HG03571 (cell line): ENCODE results near the gene IGSF8.
"Not testable (repeated sequence)": the region's sequence is repeated elsewhere in the genome, so short reads cannot be mapped to it uniquely, and the experiment has no call there.

Source experiments
- ATAC-seq: cut with Tn5 transposase; IDR thresholded peaks from one replicate; pipeline ENCODE4 v1.9.1; 2021; ENCODE audit not compliant: unreplicated experiment

IGSF8 gene

GRCh38 chr1:160127865-160128523 lies 29.6 kb upstream of the IGSF8 start:
- ATAC-seq: no peak

- no peak for ATAC-seq
Observed at GRCh38 chr1:160127381-160127780, 29.0 kb upstream of the IGSF8 start.

GRCh38 chr1:160126342-160126741 lies 27.9 kb upstream of the IGSF8 start:
- ATAC-seq: not testable (repeated sequence)

- no peak for ATAC-seq
Observed at GRCh38 chr1:160125746-160126145, 27.3 kb upstream of the IGSF8 start.

DNA sequence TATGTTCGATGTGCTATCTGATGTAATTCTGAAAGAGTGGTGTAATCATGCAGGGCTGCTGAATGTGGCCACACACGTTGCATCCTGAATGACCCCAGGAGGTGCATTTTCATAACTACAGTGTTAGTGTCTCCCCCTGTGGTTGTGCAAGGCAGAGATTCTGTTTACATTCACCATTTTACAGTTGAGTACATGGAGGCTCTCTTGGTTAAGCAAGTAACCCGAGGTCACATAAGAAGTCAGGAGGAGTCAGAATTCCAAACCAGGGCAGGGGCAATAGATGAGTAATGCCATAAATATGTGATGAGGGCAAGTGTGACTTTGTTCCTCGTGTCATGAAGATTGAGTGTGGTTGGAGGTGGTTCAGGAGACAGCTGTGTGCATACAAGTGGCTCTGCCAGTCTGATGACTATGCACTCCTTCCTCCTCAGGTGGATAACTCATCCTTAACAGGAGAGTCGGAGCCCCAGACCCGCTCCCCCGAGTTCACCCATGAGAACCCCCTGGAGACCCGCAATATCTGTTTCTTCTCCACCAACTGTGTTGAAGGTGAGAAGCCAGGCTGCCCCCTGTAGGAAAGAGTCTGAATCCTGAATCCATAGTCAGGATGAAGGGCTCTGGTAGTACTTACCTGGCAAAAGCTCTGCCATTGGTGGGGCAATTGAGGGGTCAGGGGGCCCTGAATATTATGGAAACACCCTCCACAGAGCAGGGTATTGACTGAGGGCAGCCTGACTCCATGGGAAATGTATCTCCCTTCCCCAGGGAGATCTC lies 26.5 kb upstream of the IGSF8 start:
- no peak for ATAC-seq

DNA sequence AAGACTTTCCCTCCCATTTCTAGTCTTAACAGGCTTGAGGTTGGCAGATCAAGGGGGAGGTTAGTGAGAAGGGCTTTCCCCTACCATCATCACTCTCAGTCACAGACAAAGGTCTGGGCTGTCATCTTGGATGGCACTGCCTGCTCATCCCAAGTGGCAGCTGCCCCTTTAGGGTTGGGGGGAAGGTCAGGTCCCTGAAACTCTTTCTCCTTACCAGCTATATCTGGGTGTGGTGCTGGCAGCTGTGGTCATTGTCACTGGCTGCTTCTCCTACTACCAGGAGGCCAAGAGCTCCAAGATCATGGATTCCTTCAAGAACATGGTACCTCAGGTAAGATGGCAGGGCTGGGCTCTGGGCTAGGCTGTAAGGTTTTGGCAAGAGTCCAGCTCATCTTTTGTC lies 25.3 kb upstream of the IGSF8 start:
- no peak for ATAC-seq

DNA sequence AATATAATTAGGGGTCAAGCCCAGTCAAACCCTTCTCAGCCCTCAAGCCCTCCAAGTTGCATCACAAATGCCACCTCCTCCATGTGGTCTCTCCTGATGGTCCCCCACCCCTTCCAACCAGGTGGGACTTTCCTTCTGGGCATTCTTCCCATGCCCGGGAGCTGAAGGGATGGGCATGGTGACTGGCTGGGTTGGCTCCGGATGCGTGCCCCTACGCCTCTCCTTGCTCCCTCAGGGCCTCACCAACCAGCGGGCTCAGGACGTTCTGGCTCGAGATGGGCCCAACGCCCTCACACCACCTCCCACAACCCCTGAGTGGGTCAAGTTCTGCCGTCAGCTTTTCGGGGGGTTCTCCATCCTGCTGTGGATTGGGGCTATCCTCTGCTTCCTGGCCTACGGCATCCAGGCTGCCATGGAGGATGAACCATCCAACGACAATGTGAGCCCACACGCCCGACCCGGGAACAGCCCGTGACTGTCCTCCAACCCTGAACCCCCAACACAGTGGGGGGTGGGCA lies 24.6 kb upstream of the IGSF8 start:
- no peak for ATAC-seq

GRCh38 chr1:160121388-160121787 lies 23.0 kb upstream of the IGSF8 start:
- ATAC-seq: no peak

DNA sequence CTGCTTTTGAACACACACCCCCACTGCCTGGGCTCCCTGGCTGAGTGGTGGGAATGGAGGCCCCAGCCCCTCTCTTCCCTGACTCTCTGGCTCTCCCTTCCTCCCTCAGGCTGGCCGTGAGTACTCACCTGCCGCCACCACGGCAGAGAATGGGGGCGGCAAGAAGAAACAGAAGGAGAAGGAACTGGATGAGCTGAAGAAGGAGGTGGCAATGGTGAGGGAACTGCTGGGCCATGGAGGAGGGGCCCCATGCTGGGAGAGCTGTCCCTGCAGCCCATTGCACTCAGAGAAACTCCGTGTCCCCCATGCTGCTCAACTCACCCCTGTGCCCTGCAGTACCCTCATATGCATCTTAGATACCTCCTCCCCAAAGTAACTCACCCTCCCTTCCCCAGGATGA lies 22.4 kb upstream of the IGSF8 start:
- no peak for ATAC-seq

DNA sequence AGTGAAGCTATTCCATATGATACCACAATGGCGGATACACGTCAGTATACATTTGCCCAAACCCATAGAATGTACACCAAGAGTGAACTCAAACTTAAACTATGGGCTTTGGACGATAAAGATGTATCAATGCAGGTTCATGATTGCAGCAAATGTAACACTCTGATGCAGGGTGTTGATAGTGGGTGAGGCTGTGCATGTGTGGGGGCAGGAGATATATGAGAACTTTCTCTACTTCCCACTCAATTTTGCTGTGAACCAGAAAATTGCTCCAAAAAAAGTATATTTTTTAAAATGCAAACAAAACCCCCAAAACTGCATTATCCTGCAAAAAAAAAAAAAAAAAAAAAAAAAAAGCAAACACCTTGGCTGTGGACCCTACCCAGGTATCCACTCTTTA lies 20.5 kb upstream of the IGSF8 start:
- ATAC-seq: no peak

- ATAC-seq: no peak
Observed at GRCh38 chr1:160117709-160118183, 19.3 kb upstream of the IGSF8 start.

- ATAC-seq: no peak
Observed at GRCh38 chr1:160117300-160117699, 18.9 kb upstream of the IGSF8 start.

DNA sequence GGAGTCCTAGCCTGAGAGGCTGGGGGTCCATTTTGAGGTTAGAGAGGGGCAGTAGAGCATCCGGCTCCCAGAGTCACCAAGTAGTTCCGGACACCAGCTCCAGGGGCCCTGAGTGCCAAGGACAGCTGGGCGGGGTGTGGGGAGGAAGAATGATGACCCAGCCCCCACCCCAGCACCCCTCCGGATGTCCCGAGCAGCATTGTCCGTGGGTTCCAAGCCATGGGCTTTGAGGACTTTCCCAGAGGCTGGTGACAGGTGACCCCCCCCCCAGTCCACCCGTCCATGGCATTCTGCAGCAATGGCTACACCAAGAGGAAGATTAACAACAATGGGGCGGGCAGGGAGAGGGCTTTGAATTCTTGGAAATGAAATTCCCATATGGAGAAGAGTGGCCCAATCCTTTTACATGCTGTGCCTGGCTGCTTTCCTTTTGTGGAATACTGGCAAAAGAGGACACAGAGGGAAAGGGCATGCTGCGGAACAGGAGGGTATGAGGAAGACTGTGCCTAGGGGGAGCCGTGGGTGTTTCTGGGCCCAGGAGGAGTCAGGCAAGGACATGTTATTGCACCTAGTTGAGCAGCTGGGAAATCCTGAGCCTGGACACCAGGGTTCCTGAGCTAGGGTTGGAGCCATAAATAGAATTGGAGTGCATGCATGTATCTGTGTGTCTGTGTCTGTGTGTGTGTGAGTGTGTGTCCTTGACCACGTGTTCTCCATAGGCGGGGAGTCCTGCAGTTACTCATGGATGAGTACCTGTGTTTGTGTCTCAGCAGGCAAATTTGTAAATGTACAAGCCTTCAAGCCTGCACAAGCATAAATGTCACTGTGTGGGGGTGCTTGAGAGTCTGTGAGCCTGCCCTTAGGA lies 18.1 kb upstream of the IGSF8 start:
- no peak for ATAC-seq

DNA sequence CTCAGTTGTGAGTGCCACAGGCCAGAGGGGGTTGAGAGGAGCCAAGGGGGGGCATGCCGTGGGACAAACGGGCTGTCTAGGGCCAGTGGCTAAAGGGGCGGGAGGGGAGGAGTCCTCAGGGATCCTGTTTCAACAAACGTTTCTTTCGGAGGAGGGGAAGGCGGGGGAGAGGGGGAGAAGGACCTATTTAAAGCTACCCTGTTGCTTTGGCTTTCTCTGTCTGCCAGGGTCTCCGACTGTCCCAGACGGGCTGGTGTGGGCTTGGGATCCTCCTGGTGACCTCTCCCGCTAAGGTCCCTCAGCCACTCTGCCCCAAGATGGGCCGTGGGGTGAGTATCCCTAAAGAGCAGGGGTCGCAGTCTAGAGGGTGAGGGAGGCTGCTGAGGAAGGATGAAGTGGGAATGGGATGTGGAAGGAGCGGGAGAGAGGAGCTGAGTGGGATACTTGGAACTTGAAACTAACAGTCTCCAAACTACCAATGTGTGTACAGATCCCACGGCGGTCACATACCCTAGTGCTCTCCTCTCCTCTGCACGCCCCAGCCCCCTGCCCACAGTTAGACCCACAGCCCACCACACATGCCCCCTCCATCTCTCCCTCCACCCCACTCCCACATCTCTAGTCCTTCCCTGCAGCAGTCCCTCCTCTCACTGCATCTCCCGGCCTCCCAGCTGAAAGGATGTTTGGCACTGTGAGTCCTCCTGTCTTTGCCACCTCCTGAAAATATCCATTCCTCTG lies 17.3 kb upstream of the IGSF8 start, which contains the start of gene ATP1A2:
TSS of gene ATP1A2 (plus strand) at position 215 of the 738 bp plus-strand sequence. CDS start at position 318, 103 bp downstream.
- ATAC-seq: no peak

DNA sequence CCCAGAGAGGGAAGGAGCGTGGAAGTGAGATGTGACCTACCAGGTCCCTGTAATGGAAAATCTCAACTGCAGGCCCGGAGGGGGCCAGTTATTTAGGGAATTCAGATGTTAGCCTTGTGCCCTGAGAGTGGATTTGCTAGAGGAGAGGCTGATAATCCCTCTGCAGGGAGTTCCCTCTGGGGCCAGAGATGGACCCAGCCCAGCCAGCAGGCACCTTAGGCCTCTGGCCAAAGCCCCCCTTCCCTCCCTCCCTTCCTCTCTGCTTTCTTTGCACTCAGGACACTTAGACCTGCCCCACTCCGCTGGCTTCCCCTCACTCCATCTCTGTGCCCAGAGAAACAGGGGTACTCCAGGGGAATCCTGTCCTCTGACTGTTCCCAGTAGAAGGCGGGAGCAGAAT lies 15.7 kb upstream of the IGSF8 start:
- ATAC-seq: no peak

DNA sequence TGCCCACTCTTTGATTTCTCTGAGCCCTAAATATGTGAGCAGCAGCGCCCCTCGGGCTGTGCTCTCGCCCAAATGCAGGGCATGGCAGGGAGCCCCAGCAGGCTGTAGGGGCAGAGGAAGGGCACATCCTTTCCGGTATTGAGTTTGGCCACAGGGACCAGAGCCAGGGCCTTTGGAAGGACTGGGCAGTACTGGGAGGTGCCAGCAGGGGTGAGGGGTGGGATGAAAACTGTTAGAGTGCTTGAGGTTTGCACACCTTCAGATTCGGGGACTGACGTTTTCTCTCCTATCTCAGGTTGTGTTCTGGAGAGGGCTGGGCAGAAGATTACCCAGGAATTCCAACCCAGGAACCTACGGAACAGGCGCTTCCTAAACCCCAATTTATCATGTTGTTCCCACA lies 15.0 kb upstream of the IGSF8 start:
- no peak for ATAC-seq

DNA sequence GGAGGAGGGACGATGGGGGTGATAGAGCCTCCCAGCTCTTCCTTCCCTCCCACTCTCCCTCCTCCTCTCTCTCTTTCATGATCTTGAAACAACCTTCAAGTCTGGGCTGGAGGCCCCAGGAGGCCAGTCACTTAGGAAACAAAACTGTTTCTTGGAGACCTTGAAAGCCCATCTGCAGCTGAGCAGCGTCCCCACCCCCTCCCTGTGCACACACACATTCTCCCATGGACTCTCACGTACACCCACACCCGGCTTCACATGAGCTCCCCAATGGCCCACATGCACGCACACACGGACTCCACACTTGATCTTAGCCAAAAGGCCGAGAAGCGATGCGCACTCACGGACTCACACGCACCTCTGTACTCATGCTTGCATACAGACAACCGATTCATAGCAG lies 13.9 kb upstream of the IGSF8 start:
- no peak for ATAC-seq

DNA sequence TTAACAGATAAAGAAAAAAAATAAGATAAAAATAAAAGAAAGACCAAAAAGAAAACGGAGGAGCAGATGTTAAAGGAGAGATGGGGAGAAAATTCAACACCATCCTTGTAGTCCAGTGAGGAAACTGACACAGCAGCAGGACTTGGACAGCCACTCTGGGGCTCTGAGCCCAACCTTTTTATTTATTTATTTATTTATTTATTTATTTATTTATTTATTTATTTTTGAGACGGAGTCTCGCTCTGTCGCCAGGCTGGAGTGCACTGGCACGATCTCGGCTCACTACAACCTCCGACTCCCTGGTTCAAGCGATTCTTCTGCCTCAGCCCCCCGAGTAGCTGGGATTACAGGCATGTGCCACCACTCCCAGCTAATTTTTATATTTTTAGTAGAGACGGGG lies 13.0 kb upstream of the IGSF8 start:
- not testable (repeated sequence) for ATAC-seq

DNA sequence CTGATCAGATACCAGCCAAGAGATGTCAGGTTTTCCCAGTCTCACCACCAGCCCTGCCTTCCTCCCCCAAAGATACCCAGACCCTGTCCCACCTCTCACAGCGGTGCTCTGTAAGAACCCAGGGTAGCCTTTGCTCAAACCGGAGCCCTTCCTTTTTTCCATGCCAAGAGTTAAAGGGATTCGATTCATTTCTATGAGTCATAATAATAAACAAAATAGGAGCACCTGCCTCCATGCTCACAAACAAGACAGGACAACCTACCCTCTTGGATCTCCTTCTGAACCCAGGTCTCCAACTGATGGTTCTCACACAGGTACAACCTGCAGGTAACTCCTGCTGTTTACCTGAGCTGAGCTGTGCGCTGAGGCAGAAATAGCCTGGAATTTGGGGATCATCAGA lies 11.3 kb upstream of the IGSF8 start:
- no peak for ATAC-seq

- no peak for ATAC-seq
Observed at GRCh38 chr1:160108888-160109662, 10.7 kb upstream of the IGSF8 start.
